Epidermal melanocyte (primary cell): ENCODE results near the gene ACOXL.

Experiments used
- DNase-seq: peaks from one replicate; pipeline ENCODE4 v3.0.0; 2011; ENCODE audit warnings: low spot score; ENCODE audit not compliant: insufficient read length

The ACOXL gene

GRCh38 chr2:110752871-110753270 lies 20.5 kb downstream of the ACOXL start:
- DNase-seq, result no peak

GRCh38 chr2:110755491-110756078 lies 23.2 kb downstream of the ACOXL start:
- peak; percentile 41 for DNase-seq

GRCh38 chr2:110759411-110759810 lies 27.0 kb downstream of the ACOXL start:
- no peak for DNase-seq

GRCh38 chr2:110764931-110765330 lies 32.6 kb downstream of the ACOXL start:
- no peak for DNase-seq

GRCh38 chr2:110766291-110766690 lies 33.9 kb downstream of the ACOXL start:
- no peak for DNase-seq

- no peak for DNase-seq
Measured at GRCh38 chr2:110768591-110768990, 36.2 kb downstream of the ACOXL start.

GRCh38 chr2:110770404-110770958 lies 38.1 kb downstream of the ACOXL start:
- DNase-seq, result no peak

GRCh38 chr2:110770959-110771431 lies 38.6 kb downstream of the ACOXL start:
- peak; percentile 45 for DNase-seq

GRCh38 chr2:110771547-110772382 lies 39.4 kb downstream of the ACOXL start:
- DNase-seq, result no peak

GRCh38 chr2:110772383-110772755 lies 40.0 kb downstream of the ACOXL start:
- DNase-seq, result no peak

GRCh38 chr2:110773401-110773921 lies 41.1 kb downstream of the ACOXL start:
- no peak for DNase-seq

- DNase-seq, result no peak
Measured at GRCh38 chr2:110774701-110775100, 42.3 kb downstream of the ACOXL start.

- DNase-seq, result no peak
Measured at GRCh38 chr2:110777531-110778311, 45.3 kb downstream of the ACOXL start.

- no peak for DNase-seq
Measured at GRCh38 chr2:110780461-110780860, 48.1 kb downstream of the ACOXL start.

GRCh38 chr2:110783196-110783873 lies 51.0 kb downstream of the ACOXL start:
- no peak for DNase-seq

GRCh38 chr2:110784047-110784631 lies 51.8 kb downstream of the ACOXL start:
- DNase-seq, result no peak

GRCh38 chr2:110785439-110785838 lies 53.1 kb downstream of the ACOXL start:
- DNase-seq, result no peak

- no peak for DNase-seq
Measured at GRCh38 chr2:110788976-110789375, 56.6 kb downstream of the ACOXL start.

- no peak for DNase-seq
Measured at GRCh38 chr2:110789706-110790105, 57.3 kb downstream of the ACOXL start.

GRCh38 chr2:110790907-110791306 lies 58.5 kb downstream of the ACOXL start:
- no peak for DNase-seq

- DNase-seq, result no peak
Measured at GRCh38 chr2:110791435-110791834, 59.1 kb downstream of the ACOXL start.
